GOT3 (cell line): Measurements from ENCODE around the gene NLGN4Y.

ENCODE experiments used
- DNase-seq: peaks from one replicate; lab custom pipeline; 2025; ENCODE audit warnings: mixed read lengths; lab: John Stamatoyannopoulos, UW

NLGN4Y gene

DNA sequence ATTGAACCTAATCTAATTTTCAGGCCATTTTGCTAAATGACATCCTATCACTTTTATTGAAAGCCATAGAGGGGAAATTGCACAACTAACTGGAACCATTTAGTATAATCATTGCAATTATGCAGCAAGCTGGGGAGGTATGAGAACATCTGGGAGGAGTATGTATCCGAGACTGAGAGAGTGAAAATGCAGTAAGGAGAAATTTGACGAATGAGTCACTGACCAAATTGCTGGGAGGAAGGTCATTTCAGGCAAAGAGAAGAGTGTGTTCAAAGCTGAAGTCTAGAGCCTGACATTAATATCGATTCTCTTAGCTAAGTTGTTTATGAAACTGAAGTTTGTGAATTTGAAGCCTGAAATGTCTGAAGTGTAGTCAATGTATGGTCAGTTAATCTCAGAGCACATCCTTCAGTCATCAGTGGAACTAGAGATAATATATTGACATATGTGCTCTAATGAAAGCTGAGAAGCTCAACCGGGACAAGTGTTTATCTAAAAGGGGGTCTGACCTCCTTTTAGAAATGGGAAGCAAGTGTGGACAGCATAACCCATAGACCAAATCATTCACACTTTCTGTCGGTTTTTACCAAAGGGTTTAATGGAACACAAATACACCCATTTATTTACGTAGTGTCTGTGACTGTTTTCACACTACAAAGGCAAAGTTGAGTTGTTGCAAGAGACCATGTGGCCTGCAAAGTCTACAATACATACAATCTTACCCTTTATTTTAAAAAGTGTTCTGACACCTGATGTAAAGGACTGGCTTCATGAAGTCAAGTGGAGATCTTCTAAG, 120.0 kb downstream of the NLGN4Y start:
- no peak for DNase-seq

DNA sequence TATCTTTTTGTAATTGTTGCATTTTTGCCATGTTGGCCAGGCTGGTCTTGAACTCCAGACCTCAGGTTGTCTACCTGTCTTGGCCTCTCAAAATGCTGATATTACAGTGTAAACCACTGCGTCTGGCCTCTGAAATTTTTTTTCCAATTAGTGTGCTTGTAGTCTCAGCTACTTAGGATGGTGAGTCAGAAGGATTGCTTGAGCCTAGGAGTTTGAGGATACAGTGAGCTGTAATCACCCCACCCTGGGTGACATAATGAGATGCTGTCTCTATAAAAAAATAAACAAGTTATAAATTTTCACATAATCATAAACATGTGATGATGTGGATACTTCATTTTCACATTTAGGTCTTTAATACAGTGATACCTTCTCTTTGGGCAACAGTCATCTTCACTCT, 154.9 kb downstream of the NLGN4Y start:
- DNase-seq = no peak

DNA sequence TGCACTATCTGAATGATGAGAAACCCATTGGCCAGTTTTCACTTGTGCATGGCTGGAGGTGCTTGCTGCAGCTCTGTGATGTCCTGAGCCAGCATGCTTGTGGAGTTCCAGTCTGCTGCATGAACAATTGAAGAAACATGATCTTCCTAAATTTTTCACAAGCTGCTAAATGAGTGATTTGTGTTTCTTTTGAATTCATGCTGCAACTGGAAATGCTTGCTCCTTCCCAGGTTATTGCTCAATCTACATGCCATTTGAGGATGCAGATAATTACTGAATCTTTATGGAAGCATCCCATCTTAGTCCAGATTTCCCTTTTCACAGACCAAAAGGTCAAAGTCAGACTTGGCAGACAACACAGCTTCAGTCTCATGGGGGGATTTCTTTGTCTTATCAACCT, 170.2 kb downstream of the NLGN4Y start:
- DNase-seq = no peak

DNA sequence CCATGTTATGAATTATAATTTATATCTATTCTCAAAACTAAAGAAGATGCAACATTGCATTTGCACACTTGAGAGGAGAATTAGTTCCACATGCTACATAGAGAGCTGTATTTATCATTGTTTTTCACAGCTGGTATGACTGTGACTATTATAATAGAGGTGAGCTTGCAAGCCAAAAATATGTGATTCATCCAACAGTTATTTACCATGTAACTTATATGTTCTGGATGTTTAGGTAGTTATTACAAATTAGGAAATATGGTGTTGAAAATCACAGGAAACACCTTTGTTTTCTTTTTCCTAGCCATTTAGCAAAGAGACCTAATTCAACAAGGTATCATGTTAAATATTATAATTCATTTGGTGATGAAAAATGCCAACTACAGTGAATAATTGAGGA, 183.8 kb downstream of the NLGN4Y start:
- DNase-seq = no peak

DNA sequence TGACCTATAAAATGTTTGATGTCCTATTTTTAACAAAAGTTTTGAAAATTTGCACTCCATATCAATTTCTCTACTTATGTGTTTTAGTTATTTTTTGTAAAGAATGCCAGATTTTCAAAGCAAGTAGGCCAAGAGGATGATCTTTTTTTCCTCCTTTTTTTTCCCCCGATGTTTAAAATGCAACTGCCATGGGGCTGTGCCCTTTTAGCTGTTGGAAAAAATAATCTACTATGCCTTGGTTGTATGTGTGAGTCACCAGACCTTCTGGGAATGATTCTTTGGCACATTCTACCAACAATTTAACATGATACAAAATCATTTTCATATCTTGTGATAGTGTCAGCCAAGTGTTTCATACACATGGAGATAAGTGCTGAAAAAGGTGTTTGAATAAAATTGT, 217.3 kb downstream of the NLGN4Y start:
- DNase-seq = no peak

DNA sequence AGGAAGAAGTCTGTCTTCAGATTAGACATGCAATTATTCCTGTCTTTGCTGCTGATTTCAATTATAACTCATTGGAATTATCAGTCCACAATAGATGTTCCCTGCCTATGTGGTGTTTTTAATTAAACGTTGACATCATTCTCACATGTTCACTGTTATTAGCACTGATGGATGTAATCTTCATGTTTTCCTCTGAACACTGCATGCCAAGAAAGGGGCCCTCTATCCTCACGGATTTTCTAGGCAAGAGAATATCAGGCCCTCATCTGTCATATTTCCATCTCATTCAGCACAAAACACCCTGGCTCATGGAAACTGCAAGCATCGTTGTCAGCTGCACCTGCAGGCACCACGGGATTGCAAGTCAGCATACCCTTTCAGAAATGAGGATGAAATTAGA, 224.0 kb downstream of the NLGN4Y start:
- DNase-seq = no peak

DNA sequence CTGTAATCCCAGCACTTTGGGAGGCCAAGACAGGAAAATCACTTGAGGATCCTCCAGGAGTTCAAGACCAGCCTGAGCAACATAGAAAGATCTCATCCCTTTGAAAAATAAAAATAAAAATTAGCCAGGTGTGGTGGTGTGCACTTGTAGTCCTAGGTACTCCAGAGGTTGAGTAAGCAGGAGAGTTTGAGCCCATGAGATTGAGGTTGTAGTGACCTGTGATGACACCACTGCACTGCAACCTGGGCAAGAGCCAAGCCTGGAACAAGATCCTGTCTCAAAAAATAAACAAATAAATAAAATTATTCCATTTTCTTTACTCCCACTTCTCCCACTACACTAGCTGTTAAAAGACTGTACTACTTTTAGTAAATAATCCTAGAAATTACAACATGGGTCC, 231.2 kb downstream of the NLGN4Y start:
- no peak for DNase-seq

DNA sequence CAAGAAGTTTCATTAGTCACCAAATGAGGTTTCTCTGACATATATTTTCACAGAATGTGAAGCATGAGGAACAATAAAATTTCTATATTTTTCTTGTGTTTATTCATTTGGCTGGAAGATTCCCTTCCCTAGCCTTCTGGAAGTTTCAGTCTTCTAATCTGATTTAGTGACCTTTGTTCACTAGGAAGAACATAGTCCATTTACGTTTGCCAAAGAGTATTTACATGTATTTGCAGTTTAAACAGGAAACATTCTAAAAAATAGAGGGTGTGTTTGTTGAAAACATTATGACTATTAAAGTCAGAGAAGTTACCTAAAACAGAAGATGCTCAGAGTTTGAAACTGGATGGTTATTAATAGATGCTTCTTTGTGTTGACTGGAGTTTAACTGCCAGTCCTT, 238.6 kb downstream of the NLGN4Y start:
- DNase-seq = no peak

DNA sequence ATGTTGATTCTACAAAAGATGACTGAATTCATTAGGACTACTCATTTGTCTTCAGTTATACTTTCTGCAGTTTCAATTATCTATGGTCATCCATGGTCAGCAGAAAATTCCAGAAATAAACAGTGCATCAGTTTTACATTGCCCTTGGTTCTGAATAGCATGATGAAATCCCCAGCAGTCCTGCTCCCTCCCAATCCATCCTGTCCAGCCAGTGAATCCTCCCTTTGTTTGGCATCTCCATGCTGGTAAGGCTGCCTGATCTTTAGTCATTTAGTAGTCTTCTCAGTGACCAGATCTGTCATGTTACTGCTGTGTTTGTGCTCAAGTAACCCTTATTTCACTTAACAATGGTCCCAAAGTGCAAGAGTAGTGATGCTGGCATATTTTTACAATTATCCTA, 239.3 kb downstream of the NLGN4Y start:
- no peak for DNase-seq

DNA sequence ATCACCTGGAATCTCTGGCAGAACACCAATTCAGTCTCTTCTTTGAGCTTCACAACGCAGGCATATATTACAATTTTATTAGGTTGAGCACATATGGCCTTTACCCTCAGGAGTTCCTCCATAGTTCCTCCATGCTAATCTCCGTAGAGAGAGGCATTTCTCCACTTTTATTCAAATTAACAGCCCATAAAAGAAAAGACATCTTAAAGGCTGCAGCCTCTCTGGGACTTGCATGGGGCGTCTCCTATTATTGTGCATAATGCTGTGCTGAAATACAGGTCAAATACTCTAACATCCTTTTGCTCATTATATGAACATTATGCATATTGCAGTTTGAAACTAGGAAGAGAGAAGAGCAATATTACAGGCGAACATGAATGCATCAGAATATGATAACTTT, 253.9 kb downstream of the NLGN4Y start:
- no peak for DNase-seq

DNA sequence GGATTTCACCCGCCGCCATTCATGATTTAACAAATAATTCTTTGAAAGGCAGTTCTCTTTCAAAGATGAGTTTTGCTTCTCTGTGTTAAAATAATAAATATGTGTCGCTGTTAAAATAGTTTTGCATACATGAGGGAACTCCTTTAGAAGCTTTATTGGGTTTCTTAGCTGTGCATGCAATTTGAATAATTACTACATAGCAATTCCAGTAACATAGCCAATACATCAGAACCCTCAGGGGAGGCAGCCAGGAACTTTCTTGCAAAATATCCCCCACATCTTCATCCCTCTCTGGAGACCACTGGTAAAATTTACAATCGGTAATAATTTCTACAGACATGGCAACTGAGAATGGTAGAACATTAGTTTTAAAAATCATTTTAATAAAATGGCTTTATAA, 268.8 kb downstream of the NLGN4Y start:
- no peak for DNase-seq

DNA sequence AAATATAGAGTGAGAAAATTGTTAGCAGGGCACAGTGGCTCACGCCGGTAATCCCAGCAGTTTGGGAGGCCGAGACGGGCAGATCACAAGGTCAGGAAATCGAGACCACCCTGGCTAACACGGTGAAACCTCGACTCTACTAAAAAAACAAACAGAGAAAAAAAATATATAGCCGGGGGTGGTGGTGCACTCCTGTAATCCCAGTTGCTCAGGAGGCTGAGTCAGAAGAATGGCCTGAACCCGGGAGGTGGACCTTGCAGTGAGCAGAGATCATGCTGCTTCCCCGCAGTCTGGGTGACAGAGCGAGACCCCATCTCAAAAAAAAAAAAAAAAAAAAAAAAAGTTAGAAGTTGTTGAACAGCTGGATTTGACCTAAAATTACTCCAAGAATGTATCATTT, 269.3 kb downstream of the NLGN4Y start:
- no peak for DNase-seq

DNA sequence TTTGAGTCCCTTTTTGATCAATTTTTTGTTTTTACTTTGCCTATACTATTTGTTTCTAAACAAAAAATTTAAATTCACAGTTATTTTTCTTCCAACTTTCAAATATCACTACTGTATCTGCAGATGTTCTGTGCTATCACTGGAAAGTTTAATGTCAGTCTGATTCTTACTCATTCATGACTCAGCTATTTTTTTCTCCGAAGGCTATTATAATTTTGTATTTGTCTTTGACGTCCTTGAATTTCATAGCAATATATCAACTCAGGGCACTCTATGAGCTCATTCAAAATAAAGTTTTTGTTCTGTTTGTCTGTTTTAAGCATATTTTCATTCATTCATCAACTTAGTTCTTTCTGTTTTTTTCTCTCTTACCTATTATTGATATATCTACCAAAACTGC, 273.7 kb downstream of the NLGN4Y start:
- DNase-seq = no peak

DNA sequence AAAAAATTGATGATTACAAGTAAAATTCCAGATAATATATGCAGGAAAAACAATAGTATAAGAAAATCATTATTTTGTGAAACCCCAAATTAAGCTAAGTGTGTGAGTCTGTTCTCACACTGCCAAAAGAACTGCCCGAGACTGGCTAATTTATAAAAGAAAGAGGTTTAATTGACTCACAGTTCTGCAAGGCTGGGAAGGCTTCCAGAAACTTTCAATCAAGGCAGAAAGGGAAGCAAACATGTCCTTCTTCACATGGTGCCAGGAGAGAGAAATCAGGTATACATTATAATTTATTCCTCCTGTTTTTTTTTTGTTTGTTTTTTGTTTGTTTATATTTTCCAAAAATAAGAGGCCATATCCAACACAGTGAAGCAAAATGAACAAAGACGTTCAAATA, 276.8 kb downstream of the NLGN4Y start:
- no peak for DNase-seq

DNA sequence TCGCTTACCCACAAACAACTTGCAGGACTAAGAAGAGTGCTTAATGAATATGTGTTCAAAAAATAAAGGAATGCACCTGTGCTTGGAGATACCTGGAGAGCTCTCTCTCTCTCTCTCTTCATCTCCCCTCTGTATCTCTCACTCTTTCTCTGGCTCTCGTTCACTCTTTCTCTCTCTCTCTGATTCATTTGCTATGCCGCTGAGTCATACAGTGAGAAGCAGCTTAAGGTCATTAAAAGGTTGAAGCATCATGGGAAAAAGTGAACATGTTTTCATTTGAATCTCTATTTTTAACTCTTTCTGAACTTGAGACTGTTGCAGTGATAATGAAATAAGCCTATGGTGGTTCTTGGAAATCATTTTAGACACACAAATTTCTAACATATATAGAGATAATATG, 277.8 kb downstream of the NLGN4Y start:
- DNase-seq = no peak

DNA sequence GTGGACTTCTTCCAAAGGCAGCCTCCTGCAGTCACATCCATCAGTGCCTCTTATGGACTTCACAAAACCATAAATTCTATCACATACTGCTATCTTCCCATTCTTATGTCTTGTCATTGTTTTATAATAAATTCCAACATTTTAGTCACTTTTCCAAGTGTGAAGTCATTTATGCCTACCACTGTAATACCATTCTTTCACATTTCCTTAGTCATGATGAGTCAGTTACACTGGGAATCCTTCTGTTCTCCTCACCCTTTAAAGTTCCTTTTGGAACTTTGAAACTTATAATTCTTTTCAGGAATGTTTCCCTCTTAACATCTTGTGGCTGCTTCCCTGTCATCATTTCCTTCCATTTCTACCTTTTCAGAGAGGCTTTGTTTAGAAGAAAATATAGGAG, 279.7 kb downstream of the NLGN4Y start:
- DNase-seq = no peak

DNA sequence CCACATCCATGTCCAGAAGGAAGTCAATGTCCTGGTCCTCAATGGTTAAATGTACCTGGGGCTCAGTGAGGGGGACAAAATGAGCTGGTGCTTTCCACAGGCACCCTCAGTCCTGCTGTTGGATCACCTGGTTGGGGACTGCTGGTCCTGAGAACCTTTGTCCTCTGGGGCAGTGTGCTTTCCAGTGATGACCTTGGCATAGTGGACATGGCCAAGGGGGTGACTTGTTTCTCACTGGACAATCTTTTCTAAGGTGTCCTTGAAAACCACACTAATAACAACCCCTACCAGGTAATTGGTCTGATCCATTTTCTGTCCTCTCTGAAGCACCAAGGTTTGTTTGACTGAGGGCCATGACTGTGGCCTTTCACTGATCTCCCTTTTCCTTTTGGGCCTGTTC, 294.1 kb downstream of the NLGN4Y start:
- DNase-seq = no peak

DNA sequence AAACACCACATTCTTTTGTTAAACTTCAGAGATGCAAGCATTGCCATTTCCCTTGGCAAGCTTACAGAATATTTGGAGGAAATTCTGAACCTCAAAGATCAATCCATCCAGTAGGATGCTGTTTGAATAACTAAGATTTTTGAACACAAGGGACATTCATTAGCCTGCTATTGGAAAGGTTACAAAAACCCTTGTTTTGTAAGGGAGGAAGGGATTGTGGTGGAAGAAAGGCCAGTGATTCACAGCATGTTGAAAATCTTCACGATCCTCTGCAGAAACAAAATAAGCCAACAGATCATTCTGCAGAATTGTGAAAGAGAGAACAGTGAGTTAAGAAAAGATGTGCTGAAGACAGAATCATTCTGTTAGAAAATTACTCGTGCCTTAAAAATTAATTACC, 297.9 kb downstream of the NLGN4Y start:
- no peak for DNase-seq

DNA sequence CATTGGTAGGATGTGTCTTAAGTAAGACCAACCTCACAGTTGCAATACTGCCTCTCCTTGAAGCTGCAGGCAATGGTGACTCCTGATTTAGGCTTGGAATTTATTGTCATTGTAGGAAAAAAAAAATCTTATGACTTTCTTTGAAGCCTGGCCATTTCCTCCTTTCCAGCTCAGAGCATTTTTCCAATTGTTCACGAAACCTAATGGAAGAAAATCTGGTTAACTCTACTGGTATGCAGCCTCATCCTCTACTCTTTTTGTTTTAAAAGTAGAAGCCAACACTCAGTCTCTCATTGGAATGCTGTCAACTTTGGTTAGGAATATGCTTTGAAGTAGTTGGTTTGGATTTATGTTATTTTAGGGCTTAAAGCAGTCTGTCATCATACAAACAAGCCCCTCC, 298.6 kb downstream of the NLGN4Y start:
- no peak for DNase-seq

DNA sequence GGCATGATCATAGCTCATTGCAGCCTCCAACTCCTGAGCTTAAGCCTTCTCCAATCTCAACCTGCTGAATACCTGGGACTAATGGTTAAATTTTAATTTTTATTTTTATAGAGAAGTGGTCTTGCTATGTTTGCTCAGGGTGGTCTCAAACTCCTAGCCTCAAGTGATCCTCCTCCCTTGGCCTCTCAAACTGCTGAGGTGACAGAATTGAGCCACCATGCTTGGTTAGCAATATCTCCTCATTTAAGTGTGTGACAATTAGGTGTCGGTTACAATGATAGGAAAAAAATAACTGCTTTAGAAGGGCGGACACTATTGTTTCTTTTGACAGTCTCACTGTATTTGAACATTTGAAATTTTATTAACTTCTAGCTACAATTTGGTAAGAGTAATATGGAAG, 300.3 kb downstream of the NLGN4Y start:
- no peak for DNase-seq

DNA sequence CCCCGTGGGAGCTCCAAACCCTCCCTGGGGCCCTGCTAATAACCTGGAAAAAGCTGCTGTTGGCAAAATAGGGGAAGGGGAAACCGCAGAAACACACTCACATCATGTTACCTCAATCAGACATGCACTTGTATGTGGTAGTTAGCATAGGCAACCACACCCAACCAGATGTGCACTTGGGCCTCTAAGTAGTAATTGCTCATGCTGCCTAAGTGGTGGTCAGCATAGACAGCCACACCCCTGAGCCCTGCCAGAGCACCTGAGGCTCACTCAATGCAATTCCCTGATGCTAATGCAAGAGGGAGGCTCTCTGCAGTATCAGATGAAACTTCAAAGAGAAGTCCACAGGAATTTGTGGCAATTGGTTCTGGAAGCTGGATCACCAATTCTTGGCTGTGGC, 301.4 kb downstream of the NLGN4Y start:
- no peak for DNase-seq

DNA sequence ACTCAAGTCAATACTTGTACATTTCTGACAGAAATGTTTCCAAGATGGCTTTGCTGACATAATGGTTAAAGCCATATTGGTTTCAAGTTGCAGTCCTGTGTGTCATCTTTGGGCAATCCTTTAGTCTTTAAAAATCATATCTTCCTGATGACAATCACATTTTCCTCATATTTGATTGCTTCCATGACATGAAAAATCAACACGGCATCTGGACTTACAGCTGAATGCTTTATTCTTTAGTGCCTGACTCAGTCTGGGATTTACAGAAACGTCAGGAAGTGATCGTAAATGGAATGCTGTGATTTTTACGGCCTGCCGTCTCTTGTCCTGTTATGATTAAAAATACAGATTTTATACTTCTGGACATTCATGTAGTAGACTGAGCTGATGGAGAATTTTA, 304.2 kb downstream of the NLGN4Y start:
- no peak for DNase-seq

DNA sequence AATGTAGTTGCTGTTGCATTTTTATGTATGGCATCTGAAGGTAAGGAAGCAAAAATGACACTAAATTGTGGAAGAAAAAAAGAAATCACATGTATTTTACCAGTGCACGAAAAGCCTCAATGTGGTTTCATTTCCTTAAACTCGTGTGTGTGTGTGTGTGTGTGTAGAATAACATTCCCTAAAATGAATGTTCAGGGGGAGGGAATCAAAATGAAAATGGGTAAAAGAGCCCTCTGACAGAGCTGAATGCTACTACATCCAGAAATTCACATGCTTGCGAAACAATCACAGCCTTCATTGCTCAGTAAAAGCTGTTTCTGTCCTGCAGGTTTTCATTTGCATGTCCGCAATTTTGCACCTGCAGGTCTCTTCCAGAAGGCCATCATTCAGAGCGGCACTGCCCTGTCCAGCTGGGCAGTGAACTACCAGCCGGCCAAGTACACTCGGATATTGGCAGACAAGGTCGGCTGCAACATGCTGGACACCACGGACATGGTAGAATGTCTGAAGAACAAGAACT, 305.1 kb downstream of the NLGN4Y start:
- DNase-seq = no peak
